H1 (cell line): ENCODE data around the gene ITGAE.

Experiments used
- CHD2 ChIP-seq: IDR thresholded peaks from 2 replicates; pipeline ENCODE4 v1.6.1; 2012; ENCODE audit warnings: low read length, improper control_type of control experiment
- CTCF ChIP-seq, 3 experiments: IDR thresholded peaks; 1 replicate in 2 of 3; 2 replicates in 1 of 3; pipeline versions ENCODE4 v1.5.1 to v1.6.1; 2011; ENCODE audit warnings: low read length in 3 of 3, mild to moderate bottlenecking in 3 of 3, inconsistent platforms in 2 of 3, low read depth in 1 of 3, moderate library complexity in 1 of 3; ENCODE audit not compliant: insufficient read depth in 1 of 3; ENCODE audit errors: control extremely low read depth in 1 of 3
- EGR1 ChIP-seq: IDR thresholded peaks from 2 replicates; pipeline ENCODE4 v1.6.1; 2011; ENCODE audit warnings: low read depth, low read length, borderline replicate concordance
- EZH2 ChIP-seq: fragments of 200-600 bp; sonication (generic); IDR thresholded peaks from 2 replicates; pipeline ENCODE4 v1.7.1; 2012; ENCODE audit warnings: low read depth, mild to moderate bottlenecking, moderate library complexity, low read length, inconsistent platforms; ENCODE audit not compliant: severe bottlenecking
- HDAC2 ChIP-seq, 2 experiments: fragments of 300-600 bp in 1 of 2; sonication (generic) in 1 of 2; IDR thresholded peaks; 2 replicates each; pipeline ENCODE4 v1.6.1; 2011 to 2012; ENCODE audit warnings: low read depth in 2 of 2, low read length in 2 of 2, mild to moderate bottlenecking in 2 of 2, moderate library complexity in 2 of 2, borderline replicate concordance in 1 of 2, inconsistent platforms in 1 of 2
- RAD21 ChIP-seq, 2 experiments: IDR thresholded peaks in 1 of 2; conservative IDR thresholded peaks in 1 of 2; 2 replicates each; pipeline ENCODE4 v1.6.1; 2011; ENCODE audit warnings: low read depth in 2 of 2, low read length in 2 of 2, improper control_type of control experiment in 1 of 2, inconsistent platforms in 1 of 2, mild to moderate bottlenecking in 1 of 2, moderate library complexity in 1 of 2
- RFX5 ChIP-seq: IDR thresholded peaks from 2 replicates; pipeline ENCODE4 v1.6.1; 2011; ENCODE audit warnings: low read depth, low read length, improper control_type of control experiment, borderline replicate concordance
- TF ChIP-seq, protein P1 (sequence below): IDR thresholded peaks from 2 replicates; pipeline ENCODE4 v1.6.1; 2012; ENCODE audit warnings: inconsistent platforms

GRCh38 chr17:3730881-3731429, 70.0 kb downstream of the ITGAE start:
- TF ChIP-seq CTCF (IDR thresholded peaks at IDR 0.05; ENCODE audit: control extremely low read depth in 1 of 3, insufficient read depth in 1 of 3, low read depth in 1 of 3, low read length in 3 of 3) (no peak), EZH2 (no peak), EGR1 (no peak), CHD2 (no peak), RAD21 (IDR thresholded peaks at IDR 0.05 in 1 of 2, conservative IDR thresholded peaks at IDR 0.05 in 1 of 2; ENCODE audit: low read depth in 2 of 2, low read length in 2 of 2) (no peak), HDAC2 (IDR thresholded peaks at IDR 0.05; ENCODE audit: borderline replicate concordance in 1 of 2, low read depth in 2 of 2, low read length in 2 of 2) (no peak), RFX5 (no peak)
- TF ChIP-seq, protein P1, sequence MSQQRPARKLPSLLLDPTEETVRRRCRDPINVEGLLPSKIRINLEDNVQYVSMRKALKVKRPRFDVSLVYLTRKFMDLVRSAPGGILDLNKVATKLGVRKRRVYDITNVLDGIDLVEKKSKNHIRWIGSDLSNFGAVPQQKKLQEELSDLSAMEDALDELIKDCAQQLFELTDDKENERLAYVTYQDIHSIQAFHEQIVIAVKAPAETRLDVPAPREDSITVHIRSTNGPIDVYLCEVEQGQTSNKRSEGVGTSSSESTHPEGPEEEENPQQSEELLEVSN = no peak
